GM21381 (cell line): ENCODE measurements around the gene CEND1.

Source experiments
- ATAC-seq: cut with Tn5 transposase; IDR thresholded peaks from one replicate; pipeline ENCODE4 v1.9.1; 2021; ENCODE audit warnings: mild to moderate bottlenecking, moderate library complexity; ENCODE audit not compliant: unreplicated experiment

CEND1 gene

DNA sequence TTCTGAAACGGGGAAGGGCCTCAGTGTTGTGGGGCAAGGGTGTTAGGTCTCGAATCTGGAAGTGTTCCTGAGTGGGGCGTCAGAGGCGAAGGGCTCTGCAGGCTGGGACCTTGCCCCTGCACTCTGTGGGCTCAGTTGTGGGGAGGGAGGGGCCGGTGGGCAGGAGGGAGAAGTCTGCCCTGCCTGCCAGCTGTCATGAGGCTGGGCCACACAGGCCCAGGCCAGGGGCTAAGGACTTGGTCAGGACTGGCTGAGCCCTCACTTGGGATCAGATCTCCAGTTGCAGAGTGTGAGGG is 38.0 kb upstream of the CEND1 start, which contains the start of gene CRACR2B:
Gene CRACR2B (plus strand): TSS at position 23 of the 296 bp plus-strand sequence. CDS start 689 bp downstream, outside the sequence.
- ATAC-seq, result no peak

DNA sequence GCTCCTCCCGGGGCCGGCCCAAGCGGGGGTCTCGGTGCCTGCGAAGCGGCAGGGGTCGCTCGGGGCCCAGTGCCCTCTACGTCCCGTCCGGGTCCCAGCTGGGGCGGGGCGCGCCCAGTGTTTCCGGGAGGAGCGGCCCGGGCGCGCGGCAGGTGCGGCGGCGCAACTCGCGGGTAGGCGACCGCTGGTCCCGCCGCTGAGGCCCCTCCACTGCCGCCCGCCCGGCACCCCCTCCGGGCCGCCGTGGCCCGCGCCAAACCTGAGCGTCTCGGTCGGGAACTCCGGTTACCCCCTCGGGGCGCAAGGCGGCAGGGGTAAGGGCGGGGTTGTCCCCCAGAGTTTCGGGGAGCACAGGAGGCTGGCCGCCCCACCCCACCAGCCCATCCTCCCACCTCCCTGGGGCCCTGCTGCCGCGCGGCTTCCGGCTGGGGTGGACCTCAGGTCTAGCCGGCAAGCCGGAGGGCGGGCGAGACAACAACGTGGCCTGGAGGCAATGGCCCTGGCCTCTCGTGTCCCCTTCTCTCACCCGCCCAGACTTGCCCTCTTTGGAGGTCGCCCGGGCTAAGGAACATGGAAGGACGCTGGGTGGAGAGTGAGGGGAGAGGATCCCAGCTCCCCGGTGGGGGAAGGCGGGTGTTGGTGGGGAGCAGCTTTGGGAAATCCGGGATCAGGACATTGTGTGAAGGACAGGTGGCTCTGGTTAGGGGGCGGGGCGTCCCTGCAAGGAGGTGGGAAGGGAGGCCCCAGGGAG is 37.4 kb upstream of the CEND1 start:
- ATAC-seq, result peak; percentile 47

DNA sequence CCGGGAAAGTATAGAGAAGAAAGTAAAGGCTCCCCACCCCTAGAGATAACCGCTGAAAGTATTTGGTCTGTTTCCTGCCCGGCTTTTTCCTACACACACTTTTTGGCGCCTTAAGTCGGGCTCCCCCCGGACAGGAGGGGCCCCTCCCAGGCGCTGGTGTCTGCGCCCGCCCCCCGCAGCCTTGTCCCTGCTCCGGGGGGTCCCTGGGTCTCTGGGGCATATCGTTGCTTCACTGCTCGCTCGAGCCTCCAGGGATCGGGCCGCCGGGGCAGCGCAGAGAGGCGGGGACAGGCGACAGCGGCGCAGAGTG is 36.9 kb upstream of the CEND1 start:
- peak; percentile 2 for ATAC-seq

DNA sequence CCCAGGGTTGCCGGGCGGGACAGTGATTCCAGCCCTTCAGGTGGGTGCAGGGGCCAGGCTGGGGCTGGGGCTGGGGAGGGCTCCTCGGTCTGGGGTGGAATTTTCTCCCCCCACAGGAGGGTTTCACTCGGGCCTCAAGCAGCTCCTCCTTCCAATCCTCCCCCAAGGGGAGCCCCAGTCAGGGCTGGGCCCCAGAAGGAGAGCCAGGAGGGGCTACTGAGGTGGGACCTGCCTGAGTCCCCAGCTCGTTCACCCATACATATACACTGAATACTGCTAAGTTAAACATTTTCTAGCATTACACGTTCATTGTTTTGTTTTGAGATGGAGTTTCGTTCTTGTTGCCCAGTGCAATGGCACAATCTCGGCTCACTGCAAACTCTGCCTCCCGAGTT is 36.3 kb upstream of the CEND1 start:
- no peak for ATAC-seq

DNA sequence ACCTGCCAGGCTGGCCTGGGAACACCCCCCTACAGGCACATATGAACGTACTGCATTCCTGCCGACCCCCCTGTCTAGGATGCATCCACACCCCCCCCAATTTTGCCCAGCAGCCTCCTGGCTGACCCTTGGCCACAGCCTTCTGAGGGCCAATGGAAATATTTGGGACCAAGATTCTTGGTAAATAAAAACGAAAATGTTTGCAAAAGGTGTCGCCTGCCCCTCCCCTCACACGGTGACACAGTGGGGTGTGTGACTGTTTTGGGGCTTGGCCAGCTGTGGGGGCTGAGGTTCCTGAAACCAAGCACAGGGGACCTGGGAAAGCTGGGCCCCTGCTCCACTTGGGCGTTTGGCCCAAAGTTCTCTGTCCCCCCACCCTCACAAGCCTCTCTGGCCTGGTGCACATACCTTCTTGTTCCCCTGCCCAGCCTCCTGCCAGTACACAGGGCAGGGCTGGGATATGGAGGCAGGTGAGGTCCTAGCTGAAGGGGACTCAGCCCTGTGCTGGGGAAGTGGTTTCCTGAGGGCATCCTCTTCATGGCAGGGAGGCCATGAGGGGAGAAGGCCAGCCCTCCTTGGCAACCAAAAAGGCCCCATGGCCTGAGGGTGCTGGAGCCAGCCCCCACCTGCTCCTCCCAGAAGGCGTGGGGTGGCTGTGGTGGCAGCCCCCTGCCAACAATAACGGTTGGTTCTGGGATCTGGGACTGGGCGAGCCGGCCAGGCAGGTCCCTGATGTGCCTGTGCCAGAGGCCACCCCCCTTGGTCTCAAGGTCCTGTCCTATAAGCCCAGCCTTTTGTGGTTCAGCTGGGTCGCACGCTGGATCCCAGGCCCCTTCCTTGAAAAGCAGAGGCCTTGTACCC is 35.7 kb upstream of the CEND1 start:
- no peak for ATAC-seq

DNA sequence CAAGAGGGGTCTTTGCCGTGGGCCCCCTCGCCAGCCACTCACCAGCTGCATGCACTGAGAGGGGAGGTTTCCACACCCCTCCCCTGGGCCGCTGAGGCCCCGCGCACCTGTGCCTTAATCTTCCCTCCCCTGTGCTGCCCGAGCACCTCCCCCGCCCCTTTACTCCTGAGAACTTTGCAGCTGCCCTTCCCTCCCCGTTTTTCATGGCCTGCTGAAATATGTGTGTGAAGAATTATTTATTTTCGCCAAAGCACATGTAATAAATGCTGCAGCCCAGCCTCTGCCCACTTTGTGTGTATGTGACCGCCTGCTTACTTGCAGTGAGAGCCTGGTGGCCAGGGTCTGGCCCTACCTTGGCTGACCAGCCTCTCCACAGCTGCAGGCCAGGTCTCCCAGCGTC is 35.1 kb upstream of the CEND1 start:
- ATAC-seq, result no peak

DNA sequence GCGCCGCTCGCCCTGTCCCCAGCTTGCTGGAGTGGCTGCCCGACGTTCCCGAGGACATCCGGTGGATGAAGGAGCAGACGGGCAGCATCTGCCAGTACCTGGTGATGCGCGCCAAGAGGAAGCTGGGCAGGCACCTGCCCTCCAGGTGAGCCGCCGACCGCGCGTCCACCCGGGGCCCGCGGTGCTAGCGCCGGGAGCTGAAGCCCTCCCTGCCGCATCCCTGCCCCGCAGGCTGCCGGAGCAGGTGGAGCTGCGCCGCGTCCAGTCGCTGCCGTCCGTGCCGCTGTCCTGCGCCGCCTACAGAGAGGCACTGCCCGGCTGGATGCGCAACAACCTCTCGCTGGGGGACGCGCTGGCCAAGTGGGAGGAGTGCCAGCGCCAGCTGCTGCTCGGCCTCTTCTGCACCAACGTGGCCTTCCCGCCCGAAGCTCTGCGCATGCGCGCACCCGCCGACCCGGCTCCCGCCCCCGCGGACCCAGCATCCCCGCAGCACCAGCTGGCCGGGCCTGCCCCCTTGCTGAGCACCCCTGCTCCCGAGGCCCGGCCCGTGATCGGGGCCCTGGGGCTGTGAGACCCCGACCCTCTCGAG is 34.5 kb upstream of the CEND1 start:
- no peak for ATAC-seq

DNA sequence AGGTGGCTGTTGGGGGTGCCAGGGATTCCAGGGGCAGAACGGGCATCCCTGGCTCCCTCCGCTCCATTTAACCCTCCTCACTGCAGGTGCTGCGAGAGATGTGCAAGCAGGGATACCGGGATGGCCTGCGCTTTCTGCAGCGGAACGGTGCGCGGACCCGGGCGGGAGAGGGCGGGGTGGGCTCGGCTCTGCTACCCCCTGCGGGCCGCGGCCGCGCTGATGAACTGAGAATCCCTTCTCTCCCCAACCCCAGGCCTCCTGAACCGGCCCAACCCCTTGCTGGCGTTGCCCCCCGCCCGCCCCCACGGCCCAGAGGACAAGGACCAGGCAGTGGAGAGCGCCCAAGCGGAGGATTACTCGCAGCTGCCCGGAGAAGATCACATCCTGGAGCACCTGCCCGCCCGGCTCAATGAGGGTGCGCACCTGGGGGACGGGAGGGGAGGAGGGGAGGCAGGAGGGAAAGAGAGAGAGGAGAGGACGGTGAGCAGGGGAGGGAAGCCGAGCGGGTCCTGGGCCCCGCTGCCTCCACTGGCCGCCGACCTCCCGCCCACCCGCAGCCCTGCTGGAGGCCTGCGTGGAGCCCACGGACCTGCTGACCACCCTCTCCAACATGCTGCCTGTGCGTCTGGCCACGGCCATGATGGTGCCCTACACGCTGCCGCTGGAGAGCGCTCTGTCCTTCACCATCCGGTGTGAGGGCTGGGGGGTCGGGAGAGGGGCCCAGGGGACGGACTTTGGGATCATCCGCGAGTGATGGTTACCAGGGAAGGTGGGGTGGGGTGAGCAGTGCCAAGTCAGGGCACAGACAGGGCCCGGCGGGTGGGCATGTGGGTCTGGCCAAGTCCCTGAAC is 33.8 kb upstream of the CEND1 start:
- no peak for ATAC-seq

DNA sequence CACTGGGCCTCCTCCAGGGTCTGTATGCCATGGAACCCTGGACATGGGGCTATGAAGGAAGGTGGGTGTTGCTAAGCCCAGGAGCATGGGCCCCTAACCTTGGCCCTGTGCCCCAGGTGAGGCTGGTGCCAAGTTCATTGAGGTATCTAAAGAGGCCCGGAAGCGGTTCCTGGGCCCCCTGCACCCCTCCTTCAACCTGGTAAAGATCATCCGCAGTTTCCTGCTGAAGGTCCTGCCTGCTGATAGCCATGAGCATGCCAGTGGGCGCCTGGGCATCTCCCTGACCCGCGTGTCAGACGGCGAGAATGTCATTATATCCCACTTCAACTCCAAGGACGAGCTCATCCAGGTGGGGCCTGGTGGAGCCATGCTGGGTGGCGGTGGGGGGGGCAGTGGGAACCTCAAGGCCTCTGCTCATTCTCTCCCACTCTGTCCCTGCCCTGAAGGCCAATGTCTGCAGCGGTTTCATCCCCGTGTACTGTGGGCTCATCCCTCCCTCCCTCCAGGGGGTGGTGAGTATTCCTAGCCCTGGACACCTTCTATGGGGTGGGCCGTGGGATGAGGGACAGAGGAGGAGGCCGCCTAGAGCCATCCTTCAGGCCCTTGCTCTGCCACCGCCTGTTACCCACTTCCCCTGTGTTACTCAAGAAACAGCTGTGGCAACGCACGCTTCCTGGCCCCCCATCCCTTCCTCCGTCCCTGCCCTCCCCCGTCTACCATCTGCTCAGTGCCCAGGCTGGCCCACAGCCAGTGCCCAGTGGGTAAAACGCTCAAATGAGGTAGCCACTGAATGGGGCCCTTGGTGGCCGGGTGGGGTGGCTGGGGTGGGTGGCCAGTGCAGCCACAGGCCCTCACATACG is 31.9 kb upstream of the CEND1 start:
- no peak for ATAC-seq

DNA sequence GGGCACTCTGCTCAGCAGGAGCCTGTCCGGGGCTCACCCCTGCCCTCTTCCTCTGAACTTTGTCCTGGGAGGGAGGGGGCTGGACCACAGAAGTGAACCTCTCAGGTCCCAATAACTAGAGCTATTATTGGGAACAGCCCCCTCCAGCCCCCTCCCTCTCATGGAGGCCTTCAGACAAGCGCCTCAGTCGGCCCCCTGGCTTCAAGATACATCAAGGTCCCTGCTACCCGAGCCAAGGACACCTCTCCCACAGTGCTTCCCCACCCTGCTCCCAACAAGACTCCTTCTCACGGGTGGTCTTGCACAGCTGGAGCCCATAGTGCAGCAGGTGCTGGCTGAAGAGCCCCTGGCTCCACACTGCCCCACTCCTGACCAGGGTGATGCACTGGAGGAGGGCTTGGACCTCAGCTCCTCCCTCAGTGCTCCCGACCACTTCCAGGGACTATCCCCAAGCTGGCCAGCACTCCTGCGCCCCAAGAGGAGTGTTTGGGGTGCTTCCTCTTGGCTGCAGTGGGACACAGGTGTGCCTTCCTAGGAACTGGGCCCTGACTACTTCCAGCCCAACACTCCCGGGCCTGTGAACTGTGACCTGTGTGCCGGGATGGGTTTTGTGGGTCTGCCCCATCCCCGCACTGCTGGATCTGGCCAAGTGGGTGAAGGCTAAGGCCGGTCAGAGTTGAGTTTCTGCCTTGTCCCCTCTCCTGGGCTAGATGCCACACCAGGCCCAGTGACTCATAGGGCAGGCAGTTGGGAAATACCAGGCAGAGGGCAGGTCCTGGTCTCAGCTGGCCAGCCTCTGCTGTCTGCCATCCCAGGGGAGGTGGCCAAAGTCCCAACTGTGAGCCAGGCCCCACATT is 31.0 kb upstream of the CEND1 start:
- no peak for ATAC-seq

DNA sequence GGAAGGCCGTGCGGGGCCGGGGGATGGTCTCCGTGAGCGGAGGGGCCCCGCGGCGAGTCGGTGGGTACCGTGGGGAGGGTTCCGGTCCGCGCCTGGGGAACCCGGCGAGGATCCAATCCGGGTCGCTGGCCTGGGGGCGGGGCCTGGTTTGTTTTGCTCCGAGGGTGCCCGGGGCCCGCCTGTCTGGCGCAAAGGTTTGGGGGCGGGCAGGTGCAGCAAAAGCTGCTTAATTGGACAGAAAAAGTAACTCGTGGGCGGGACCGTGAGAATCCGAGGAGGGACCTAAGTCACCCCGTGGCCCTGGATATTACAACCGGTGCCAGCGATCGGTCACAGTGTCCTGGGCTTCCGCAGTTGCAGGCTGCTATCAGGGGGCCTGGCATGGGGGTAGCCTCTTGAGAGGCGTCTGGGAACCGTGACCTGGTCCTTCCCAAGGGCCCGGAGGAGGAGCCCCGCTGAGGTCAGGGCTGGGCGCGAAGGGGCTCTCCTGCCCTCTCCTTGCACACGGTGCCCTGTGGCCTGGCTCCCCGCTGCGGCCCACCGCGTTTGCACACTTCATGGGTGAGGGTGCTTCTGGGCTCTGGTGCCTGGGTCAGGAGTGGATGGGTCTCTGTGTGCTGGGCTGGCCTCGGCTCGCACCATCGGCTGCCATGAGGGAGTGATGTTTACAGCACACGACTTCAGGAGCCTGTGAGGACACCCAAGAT is 30.2 kb upstream of the CEND1 start:
- ATAC-seq, result peak; percentile 64

DNA sequence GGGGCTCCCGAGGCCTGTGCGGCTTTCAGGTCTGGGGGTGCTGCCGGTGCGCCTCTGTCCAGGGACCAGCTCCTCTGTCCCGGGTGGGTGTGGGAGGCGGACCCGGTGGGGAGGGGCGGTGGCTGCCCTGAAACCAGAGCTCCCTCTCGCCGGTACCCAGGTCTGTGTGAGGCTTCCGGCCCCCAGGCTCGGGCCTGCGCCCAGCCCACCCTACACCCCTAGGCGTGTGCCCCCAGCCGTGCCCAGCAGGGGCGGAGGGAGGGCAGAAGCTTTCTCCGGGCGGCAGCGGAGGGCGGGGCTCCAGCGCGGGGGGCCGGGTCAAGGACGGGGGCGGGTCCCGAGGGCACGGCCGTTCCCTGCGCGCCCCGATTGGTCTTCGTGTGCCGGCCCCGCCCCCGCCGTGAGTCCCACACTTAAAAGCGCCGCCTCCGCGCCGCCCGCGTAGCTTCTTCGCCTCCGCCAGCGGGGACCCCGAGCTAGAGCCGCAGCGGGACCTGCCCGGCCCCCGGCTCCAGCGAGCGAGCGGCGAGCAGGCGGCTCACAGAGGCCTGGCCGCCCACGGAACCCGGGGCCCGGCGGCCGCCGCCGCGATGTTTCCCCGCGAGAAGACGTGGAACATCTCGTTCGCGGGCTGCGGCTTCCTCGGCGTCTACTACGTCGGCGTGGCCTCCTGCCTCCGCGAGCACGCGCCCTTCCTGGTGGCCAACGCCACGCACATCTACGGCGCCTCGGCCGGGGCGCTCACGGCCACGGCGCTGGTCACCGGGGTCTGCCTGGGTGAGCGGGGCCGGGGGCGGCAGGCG is 29.4 kb upstream of the CEND1 start:
- ATAC-seq, result peak; percentile 57

DNA sequence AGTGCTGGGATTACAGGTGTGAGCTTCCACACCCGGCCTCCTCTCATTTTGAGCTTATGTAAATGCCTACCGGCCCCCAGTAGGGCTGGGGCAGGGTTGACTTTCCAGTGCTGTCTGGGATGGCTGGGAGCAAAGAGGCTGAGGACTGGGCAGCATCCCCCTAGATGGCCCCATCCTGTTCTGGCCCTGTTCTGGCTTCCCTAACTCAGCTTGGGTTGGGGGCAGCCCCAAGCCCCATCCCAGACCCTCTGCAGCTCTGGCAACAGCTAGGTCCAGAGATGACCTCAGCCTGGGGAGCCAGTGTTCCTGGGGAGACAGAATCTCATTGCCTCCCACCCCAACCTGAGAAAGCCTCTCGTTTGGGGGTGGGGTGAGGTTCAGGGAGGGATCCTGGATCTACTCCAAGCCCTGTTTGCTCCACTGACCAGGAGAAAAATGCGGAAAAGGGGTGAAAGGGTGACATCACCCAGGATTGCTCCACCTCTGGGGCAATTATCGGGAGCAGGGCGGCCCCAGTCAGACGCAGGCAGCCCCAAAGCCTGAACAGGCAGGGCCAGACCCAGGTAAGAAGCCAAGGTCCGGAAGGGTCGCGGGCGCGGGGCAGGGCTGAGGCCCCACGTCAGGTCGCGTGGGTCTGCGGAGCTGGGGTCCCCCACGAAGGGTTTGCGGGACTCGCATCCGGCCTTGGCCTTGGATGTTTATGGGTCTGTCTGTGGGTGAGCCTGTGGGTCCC is 28.7 kb upstream of the CEND1 start, which contains the start of gene PNPLA2:
Gene PNPLA2 (plus strand): TSS at position 519 of the 733 bp plus-strand sequence. CDS start 805 bp downstream, outside the sequence.
- ATAC-seq, result no peak

DNA sequence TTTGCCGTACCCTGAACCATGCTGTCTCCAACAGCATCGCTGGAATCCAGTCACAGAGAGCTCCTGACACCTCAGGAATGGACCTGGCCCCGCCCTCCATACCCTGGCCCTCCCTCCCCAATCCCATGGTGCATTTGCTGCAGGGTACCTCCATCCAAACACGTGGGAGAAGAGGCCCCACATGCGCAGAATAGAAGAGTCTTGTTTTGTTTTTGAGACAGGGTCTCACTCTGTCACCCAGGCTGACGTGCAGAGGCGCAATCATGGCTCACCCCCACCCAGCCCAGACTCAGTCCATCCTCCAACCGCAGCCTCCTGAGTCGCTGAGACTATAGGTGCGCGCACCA is 26.5 kb upstream of the CEND1 start:
- ATAC-seq, result no peak

DNA sequence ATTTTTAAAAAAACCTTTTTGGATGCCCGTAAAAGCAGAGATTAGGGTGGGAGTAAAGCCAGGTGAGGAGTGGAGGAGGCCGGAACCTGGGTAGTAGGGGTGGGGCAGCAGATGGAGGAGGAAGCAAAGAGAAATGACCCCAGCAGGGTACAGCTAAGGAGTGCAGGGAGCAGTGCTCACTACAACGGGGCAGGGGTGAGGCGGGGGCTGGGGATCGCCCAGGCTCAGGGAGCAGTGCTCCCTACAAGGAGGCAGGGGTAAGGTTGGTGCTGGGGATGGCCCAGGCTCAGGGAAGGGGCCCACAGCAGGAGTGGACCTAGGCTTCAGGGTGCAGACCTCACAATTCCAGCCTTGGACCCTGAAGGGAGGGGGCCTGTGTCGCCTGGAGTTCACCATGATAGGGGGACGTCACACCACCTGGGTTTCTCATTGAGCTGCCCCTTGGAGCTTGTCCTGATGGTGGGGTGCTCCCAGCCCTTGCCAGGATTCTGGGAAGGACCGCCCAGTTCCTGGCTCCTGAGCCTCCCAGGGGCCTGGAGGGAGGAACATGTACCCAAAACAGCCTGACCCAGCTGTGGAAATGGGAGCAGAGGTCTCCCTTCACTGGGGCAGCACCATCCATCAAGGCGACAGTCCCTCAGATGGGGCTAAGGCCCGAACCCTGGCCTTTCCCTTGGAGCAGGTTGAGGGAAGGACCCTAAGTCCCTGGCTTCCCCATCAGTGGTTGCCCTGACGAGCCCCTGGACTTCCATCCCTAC is 26.0 kb upstream of the CEND1 start:
- ATAC-seq, result no peak

DNA sequence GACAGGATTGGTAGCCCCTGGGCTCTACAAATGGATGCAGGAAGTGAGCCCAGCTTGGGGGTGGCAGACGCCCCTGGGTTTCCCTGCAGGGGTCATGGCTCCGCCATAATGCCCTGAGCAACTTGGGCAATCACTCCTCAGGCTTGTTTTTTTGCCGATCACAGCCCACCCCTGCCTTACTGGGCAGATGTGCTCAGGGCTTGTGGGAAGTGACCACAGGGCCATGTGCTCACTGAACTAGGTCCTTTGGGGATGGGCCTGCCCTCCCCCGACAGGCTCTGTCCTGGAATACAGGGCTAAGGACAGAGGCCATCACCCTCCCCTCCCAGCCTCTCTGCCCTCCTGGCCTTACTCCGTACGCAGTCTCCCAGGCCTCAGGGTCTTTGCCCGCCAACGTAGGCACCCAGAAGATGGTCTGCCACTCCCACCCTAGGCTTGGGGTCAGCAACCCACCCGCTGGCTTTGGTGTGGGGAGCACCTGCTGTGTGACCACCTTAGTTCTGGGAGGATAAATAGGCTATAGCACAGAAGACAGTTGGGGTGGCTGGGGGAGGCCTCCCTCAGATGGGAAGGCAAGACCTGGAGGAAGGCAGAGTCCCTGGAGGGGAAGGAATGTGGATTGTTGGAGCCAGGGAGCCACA is 23.7 kb upstream of the CEND1 start:
- ATAC-seq, result no peak
